ENCODE data around the gene FOXP2. TPM values are rescaled to one million over a fixed set of nuclear protein-coding genes. Genes with fewer than 3 reads are reported as not detected.

The FOXP2 gene
- total RNA-seq, 1 experiment from 2014 or later, result not detected

- Histone ChIP-seq H3K27me3 (replicated peaks; ENCODE audit: control insufficient read depth, insufficient read depth, low read length) (no peaks in the 10 kb centered on the region), H3K4me1 (no peaks in the 10 kb centered on the region), H3K9me3 (no peaks in the 10 kb centered on the region), H3K36me3 (ENCODE audit: control insufficient read depth, insufficient read depth, low read length) (no peaks in the 10 kb centered on the region), H3K4me3 (ENCODE audit: low read depth, low read length) (no peak overlapping the region)
- Mint-ChIP-seq H3K4me1 (ENCODE audit: low read depth, unreplicated experiment) (no peaks in the 10 kb centered on the region), H3K36me3 (ENCODE audit: insufficient read depth, unreplicated experiment) (no peaks in the 10 kb centered on the region), H3K27ac (ENCODE audit: unreplicated experiment) (no peak overlapping the region), H3K27me3 (ENCODE audit: insufficient read depth, unreplicated experiment) (peaks cover 2% of the 10 kb centered on the region), H3K4me3 (ENCODE audit: unreplicated experiment) (no peak overlapping the region), H3K9me3 (ENCODE audit: unreplicated experiment) (no peaks in the 10 kb centered on the region)
- ChIA-PET CTCF (no interaction called here), POLR2A (no interaction called here)
- TF ChIP-seq CTCF (IDR thresholded peaks at IDR 0.05; ENCODE audit: insufficient read depth in 1 of 2, low read depth in 1 of 2, low read length in 1 of 2, severe bottlenecking in 1 of 2, unreplicated experiment in 1 of 2), result no peak
- intact Hi-C loops (cut with micrococcal nuclease; ENCODE audit: unreplicated experiment), result no loop called here
- BruUV-seq (replicated peaks), result no TSS peak
- DNase-seq, result no peak
Measured at GRCh38 chr7:114554781-114555537, 140.3 kb downstream of the FOXP2 start.

GRCh38 chr7:114567416-114567815 lies 152.8 kb downstream of the FOXP2 start:
- Histone ChIP-seq H3K27me3 (replicated peaks; ENCODE audit: control insufficient read depth, insufficient read depth, low read length) (no peaks in the 10 kb centered on the region), H3K9me3 (no peaks in the 10 kb centered on the region), H3K4me3 (ENCODE audit: low read depth, low read length) (no peak overlapping the region), H3K36me3 (ENCODE audit: control insufficient read depth, insufficient read depth, low read length) (no peaks in the 10 kb centered on the region), H3K4me1 (no peaks in the 10 kb centered on the region)
- no TSS peak for BruUV-seq (replicated peaks)
- no peaks in the 10 kb centered on the region for H3K9me3 Mint-ChIP-seq (ENCODE audit: unreplicated experiment)
- no peak for DNase-seq
- intact Hi-C loops (cut with micrococcal nuclease; ENCODE audit: unreplicated experiment), result no loop called here
- no peak overlapping the region for H3K27ac Mint-ChIP-seq (ENCODE audit: unreplicated experiment)
- no peak for TF ChIP-seq CTCF (IDR thresholded peaks at IDR 0.05; ENCODE audit: insufficient read depth in 1 of 2, low read depth in 1 of 2, low read length in 1 of 2, severe bottlenecking in 1 of 2, unreplicated experiment in 1 of 2)
- H3K36me3 Mint-ChIP-seq (ENCODE audit: insufficient read depth, unreplicated experiment), result no peaks in the 10 kb centered on the region
- H3K27me3 Mint-ChIP-seq (ENCODE audit: insufficient read depth, unreplicated experiment), result peaks cover 2% of the 10 kb centered on the region
- H3K4me1 Mint-ChIP-seq (ENCODE audit: low read depth, unreplicated experiment), result no peaks in the 10 kb centered on the region
- ChIA-PET CTCF (no interaction called here), POLR2A (no interaction called here)
- H3K4me3 Mint-ChIP-seq (ENCODE audit: unreplicated experiment), result no peak overlapping the region

- no peak for DNase-seq
- ChIA-PET POLR2A (no interaction called here), CTCF (no interaction called here)
- no peaks in the 10 kb centered on the region for H3K27me3 ChIP-seq (replicated peaks; ENCODE audit: control insufficient read depth, insufficient read depth, low read length)
- H3K9me3 ChIP-seq, result no peaks in the 10 kb centered on the region
- TF ChIP-seq CTCF (IDR thresholded peaks at IDR 0.05; ENCODE audit: insufficient read depth in 1 of 2, low read depth in 1 of 2, low read length in 1 of 2, severe bottlenecking in 1 of 2, unreplicated experiment in 1 of 2), result no peak
- Mint-ChIP-seq H3K9me3 (ENCODE audit: unreplicated experiment) (no peaks in the 10 kb centered on the region), H3K4me1 (ENCODE audit: low read depth, unreplicated experiment) (no peaks in the 10 kb centered on the region), H3K27me3 (ENCODE audit: insufficient read depth, unreplicated experiment) (peaks cover 2% of the 10 kb centered on the region), H3K27ac (ENCODE audit: unreplicated experiment) (no peak overlapping the region), H3K36me3 (ENCODE audit: insufficient read depth, unreplicated experiment) (no peaks in the 10 kb centered on the region), H3K4me3 (ENCODE audit: unreplicated experiment) (no peak overlapping the region)
- H3K4me3 ChIP-seq (ENCODE audit: low read depth, low read length), result no peak overlapping the region
- no peaks in the 10 kb centered on the region for H3K4me1 ChIP-seq
- no TSS peak for BruUV-seq (replicated peaks)
- intact Hi-C loops (cut with micrococcal nuclease; ENCODE audit: unreplicated experiment), result no loop called here
- H3K36me3 ChIP-seq (ENCODE audit: control insufficient read depth, insufficient read depth, low read length), result no peaks in the 10 kb centered on the region
Measured at GRCh38 chr7:114569220-114569619, 154.6 kb downstream of the FOXP2 start.

All from Caco-2 (cell line).